Left lung (tissue), 10 donors: ENCODE measurements around the gene NAALADL2. TPM values are rescaled to one million over a fixed set of nuclear protein-coding genes. Genes with fewer than 3 reads are reported as not detected.

Source experiments
- ATAC-seq: fragments of 200-7000 bp; cut with Tn5 transposase; one replicate; pipeline ENCODE4 v1.9.1; 2020; ENCODE audit warnings: moderate library complexity
- DNase-seq, 4 donors: peaks; one replicate each; pipeline ENCODE4 v3.0.0-alpha.2; 2013 to 2020
- H3K27ac ChIP-seq, 2 donors: fragments of 200-600 bp; sonication (generic) in 1 of 2; one replicate each; pipeline versions ENCODE4 v1.5.0 to v1.8.0; 2020 to 2021
- H3K27me3 ChIP-seq, 2 donors: fragments of 200-600 bp; sonication (generic) in 1 of 2; one replicate each; pipeline versions ENCODE4 v1.5.0 to v1.8.0; 2020 to 2021
- H3K36me3 ChIP-seq, 2 donors: fragments of 200-600 bp; sonication (generic) in 1 of 2; one replicate each; pipeline versions ENCODE4 v1.5.0 to v1.8.0; 2020 to 2021
- H3K4me1 ChIP-seq, 2 donors: fragments of 200-600 bp; one replicate each; pipeline ENCODE4 v1.8.0; 2021
- H3K4me3 ChIP-seq, 2 donors: fragments of 200-600 bp; sonication (generic) in 1 of 2; one replicate each; pipeline versions ENCODE4 v1.5.0 to v1.8.0; 2020 to 2021; ENCODE audit warnings: mild to moderate bottlenecking in 1 of 2
- H3K9me3 ChIP-seq, 2 donors: fragments of 200-600 bp; sonication (generic) in 1 of 2; one replicate each; pipeline versions ENCODE4 v1.5.0 to v1.8.0; 2020 to 2021
- intact Hi-C, 2 donors: fragments of 100-400 bp; cut with DNase I; formaldehyde crosslinking; loops; one replicate each; pipeline versions ENCODE4 v1.11.2 to v1.14.2; 2022
- polyA plus RNA-seq, 6 donors: library from polyadenylated mRNA; unstranded; fragments of 120-200 nt; gene quantifications; one replicate each; pipeline ENCODE4 v1.2.1, GENCODE V29; 2013; ENCODE audit not compliant: insufficient read length in 6 of 6
- total RNA-seq, 2 donors: library from RNA; stranded (reverse); fragmentation: NEBNext Ultra II Directional; extraction: Animal tissue kit (Norgen Biotek cat#: 25700); gene quantifications; one replicate each; pipeline ENCODE4 v1.2.1, GENCODE V29; 2021
- TF ChIP-seq, protein P1 (sequence below), 2 donors: fragments of 200-600 bp; sonication (generic) in 1 of 2; IDR thresholded peaks; one replicate each; pipeline versions ENCODE4 v1.5.0 to v1.8.0; 2021; ENCODE audit warnings: antibody characterized with exemption in 2 of 2
- donor health status: DM: no; HTN: yes; CAD: no.
- donor health status: DM: no; HTN: no; CAD: no.

NAALADL2 gene
- total and polyA plus RNA-seq, 8 donors = 9.8 to 23.3 (median 17.8) TPM

DNA sequence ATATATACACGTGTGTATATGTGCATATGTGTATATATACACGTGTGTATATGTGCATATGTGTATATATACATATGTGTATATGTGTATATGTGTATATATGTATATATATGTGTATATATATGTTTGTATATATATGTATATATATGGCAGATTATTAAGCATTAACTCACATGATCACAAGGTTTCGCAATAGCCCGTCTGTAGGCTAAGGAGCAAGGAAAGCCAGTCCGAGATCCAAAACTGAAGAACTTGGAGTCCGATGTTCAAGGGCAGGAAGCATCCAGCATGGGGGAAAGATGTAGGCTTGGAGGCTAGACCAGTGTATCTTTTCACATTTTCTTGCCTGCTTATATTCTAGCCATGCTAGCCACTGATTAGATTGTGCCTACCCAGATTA is 23.7 kb downstream of the NAALADL2 start:
- no peak for DNase-seq
- intact Hi-C loops = no loop called here
- no peaks in the 10 kb centered on the region for H3K36me3 ChIP-seq
- no peak overlapping the region for H3K27ac ChIP-seq
- no peaks in the 10 kb centered on the region for H3K4me1 ChIP-seq
- no peaks in the 10 kb centered on the region for H3K27me3 ChIP-seq
- no peak for ATAC-seq
- peaks cover 0 to 2% of the 10 kb centered on the region in 2 donors for H3K9me3 ChIP-seq
- no peak overlapping the region for H3K4me3 ChIP-seq
- TF ChIP-seq, protein P1, sequence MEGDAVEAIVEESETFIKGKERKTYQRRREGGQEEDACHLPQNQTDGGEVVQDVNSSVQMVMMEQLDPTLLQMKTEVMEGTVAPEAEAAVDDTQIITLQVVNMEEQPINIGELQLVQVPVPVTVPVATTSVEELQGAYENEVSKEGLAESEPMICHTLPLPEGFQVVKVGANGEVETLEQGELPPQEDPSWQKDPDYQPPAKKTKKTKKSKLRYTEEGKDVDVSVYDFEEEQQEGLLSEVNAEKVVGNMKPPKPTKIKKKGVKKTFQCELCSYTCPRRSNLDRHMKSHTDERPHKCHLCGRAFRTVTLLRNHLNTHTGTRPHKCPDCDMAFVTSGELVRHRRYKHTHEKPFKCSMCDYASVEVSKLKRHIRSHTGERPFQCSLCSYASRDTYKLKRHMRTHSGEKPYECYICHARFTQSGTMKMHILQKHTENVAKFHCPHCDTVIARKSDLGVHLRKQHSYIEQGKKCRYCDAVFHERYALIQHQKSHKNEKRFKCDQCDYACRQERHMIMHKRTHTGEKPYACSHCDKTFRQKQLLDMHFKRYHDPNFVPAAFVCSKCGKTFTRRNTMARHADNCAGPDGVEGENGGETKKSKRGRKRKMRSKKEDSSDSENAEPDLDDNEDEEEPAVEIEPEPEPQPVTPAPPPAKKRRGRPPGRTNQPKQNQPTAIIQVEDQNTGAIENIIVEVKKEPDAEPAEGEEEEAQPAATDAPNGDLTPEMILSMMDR (IDR thresholded peaks at IDR 0.05) = no peak

DNA sequence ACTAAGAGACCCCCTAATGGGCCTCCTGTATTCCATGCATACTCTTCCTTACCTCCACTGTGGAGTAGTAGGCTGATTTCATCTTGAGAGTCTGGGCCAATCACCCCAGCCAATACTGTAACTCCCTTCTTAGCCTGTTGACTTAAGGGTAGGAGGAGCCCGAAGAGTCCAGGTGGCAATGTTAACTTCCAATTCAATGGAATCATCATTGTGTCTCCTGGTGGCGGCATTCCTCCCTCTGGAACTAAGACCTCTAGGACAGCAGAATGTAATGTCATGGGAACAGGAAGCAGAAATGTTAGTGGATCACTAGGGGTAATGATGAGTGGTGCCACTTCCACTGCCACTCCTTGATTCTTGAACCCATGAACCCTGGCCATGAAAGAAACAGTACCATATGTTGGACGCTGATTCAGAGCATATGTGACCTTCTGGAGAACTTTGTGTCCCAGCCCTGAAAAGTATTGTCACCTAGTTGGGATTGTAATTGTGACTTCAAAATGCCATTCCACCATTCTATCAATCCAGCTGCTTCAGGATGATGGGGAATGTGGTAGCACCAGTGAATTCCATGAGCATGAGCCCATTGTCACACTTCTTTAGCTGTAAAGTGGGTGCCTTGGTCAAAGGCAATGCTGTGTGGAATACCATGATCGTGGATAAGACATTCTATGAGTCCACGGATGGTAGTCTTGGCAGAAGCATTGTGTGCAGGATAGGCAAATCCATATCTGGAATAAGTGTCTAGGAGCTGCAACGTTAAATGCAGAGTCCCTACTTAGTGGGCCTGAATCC is 24.9 kb downstream of the NAALADL2 start:
- no peak overlapping the region for H3K4me3 ChIP-seq
- H3K9me3 ChIP-seq = no peaks in the 10 kb centered on the region
- no peaks in the 10 kb centered on the region for H3K4me1 ChIP-seq
- DNase-seq = no peak
- TF ChIP-seq, protein P1 (IDR thresholded peaks at IDR 0.05) = no peak
- ATAC-seq = no peak
- H3K27me3 ChIP-seq = no peaks in the 10 kb centered on the region
- intact Hi-C loops = no loop called here
- no peaks in the 10 kb centered on the region for H3K36me3 ChIP-seq
- H3K27ac ChIP-seq = no peak overlapping the region

DNA sequence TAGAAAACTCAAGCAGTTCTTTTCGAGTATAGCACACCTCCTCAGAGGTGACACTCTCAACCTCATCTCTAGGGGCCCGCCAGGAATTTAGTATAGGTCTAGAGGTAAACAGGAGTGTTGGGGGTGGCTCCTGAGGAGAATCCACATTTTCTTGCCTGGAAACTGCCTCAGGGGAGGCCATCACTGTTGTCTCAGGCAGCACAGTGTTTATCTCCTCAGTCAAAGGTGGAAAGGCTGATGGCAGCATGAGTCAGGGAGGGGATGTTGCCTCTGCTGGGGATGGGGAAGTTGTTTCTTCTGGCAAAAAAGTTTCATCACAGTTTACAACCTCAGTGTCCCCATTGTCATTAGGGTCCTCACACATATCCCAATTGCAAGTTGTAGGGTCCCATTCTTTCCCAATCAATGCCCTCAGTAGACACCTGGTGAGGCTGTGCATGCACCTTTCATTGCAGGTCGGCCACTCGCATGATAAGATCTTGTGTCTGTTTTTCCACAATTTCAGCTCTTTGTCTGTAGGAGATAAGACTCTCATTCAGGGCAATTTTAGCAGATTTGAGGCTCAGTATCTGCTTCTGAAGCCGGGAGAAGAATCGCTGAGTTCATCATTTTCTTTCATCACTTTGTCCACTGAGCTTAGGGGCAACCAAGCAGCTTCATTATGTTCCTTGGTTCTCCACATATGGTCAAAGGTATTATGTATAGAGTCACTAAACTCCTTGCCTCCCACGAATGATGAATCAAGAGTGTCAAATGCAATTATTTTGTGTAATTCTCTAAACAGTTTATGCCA is 25.8 kb downstream of the NAALADL2 start:
- ATAC-seq = no peak
- no peak for DNase-seq
- TF ChIP-seq, protein P1 (IDR thresholded peaks at IDR 0.05) = no peak
- Histone ChIP-seq H3K4me1 (no peaks in the 10 kb centered on the region), H3K4me3 (no peak overlapping the region), H3K9me3 (peaks cover 0 to 2% of the 10 kb centered on the region in 2 donors), H3K27ac (no peak overlapping the region), H3K36me3 (no peaks in the 10 kb centered on the region), H3K27me3 (no peaks in the 10 kb centered on the region)
- intact Hi-C loops = no loop called here

GRCh38 chr3:174891524-174892203 is 32.5 kb downstream of the NAALADL2 start:
- peaks cover 0 to 13% of the 10 kb centered on the region in 2 donors for H3K9me3 ChIP-seq
- intact Hi-C loops = no loop called here
- ATAC-seq (peak; percentile 91), DNase-seq (no peak)
- no peaks in the 10 kb centered on the region for H3K36me3 ChIP-seq
- H3K27ac ChIP-seq = no peak overlapping the region
- H3K4me3 ChIP-seq = no peak overlapping the region
- H3K4me1 ChIP-seq = no peaks in the 10 kb centered on the region
- H3K27me3 ChIP-seq = no peaks in the 10 kb centered on the region
- TF ChIP-seq, protein P1 (IDR thresholded peaks at IDR 0.05) = no peak

DNA sequence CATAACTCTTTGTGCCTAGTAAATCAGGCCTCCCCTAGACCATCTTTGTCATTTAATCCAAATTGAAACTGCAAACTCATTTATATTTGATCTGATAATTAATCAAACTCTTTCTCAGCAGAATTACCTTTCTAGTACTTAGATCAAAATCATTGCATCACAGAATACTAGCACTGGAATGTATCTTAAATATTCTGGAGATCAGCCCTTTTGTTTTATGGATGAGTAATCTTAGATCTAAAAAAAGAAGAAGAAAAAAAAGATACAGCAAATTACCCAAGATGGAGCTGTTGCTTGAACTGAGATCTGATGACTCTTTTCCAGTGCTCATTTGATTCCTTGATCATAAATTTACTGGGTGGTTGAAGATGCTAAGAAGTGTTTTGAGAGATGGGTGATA is 47.9 kb downstream of the NAALADL2 start:
- Histone ChIP-seq H3K27ac (no peak overlapping the region), H3K27me3 (no peaks in the 10 kb centered on the region), H3K4me3 (no peak overlapping the region), H3K4me1 (no peaks in the 10 kb centered on the region), H3K9me3 (no peaks in the 10 kb centered on the region), H3K36me3 (no peaks in the 10 kb centered on the region)
- TF ChIP-seq, protein P1 (IDR thresholded peaks at IDR 0.05) = no peak
- intact Hi-C loops = no loop called here
- ATAC-seq (no peak), DNase-seq (no peak)
